A549 (cell line): ENCODE results near the gene ZNF860.

ENCODE experiments used
- BHLHE40 ChIP-seq: IDR thresholded peaks from 2 replicates; pipeline ENCODE4 v1.6.1; 2012; ENCODE audit warnings: low read depth, low read length, inconsistent platforms
- CEBPB ChIP-seq, 2 experiments: fragments of >200 bp in 1 of 2; sonication (Bioruptor Twin) in 1 of 2; formaldehyde crosslinking in 1 of 2; IDR thresholded peaks; 2 replicates each; pipeline ENCODE4 v1.6.1; 2012 to 2016
- CTCF ChIP-seq: fragments of >200 bp; sonication (Bioruptor Twin); formaldehyde crosslinking; IDR thresholded peaks from 3 replicates; pipeline ENCODE4 v1.5.1; 2016
- ELK1 ChIP-seq: fragments of 150-350 bp; IDR thresholded peaks from 2 replicates; pipeline ENCODE4 v1.6.1; 2014; ENCODE audit warnings: low read depth, mild to moderate bottlenecking, low read length
- EP300 ChIP-seq, 2 experiments: fragments of >200 bp; sonication (Bioruptor Twin); formaldehyde crosslinking; IDR thresholded peaks; 2 replicates in 1 of 2; 3 replicates in 1 of 2; pipeline ENCODE4 v1.6.1; 2016 to 2017
- JUN ChIP-seq, 2 experiments: fragments of >200 bp; sonication (Bioruptor Twin); formaldehyde crosslinking; IDR thresholded peaks; 2 replicates in 1 of 2; 3 replicates in 1 of 2; pipeline ENCODE4 v1.6.1; 2016 to 2017
- KDM1A ChIP-seq: fragments of 200-600 bp; sonication (generic); IDR thresholded peaks from 2 replicates; pipeline ENCODE4 v1.6.1; 2016; ENCODE audit warnings: low read depth, mild to moderate bottlenecking
- PHF8 ChIP-seq: fragments of 200-600 bp; sonication (generic); IDR thresholded peaks from 2 replicates; pipeline ENCODE4 v1.6.1; 2016; ENCODE audit warnings: low read depth, mild to moderate bottlenecking, antibody characterized with exemption, moderate library complexity, borderline replicate concordance
- POLR2A ChIP-seq: IDR thresholded peaks from 2 replicates; pipeline ENCODE4 v1.6.1; 2012; ENCODE audit warnings: mild to moderate bottlenecking, low read length
- RAD21 ChIP-seq, 2 experiments: fragments of >200 bp in 1 of 2; sonication (Bioruptor Twin) in 1 of 2; formaldehyde crosslinking in 1 of 2; IDR thresholded peaks in 1 of 2; conservative IDR thresholded peaks in 1 of 2; 2 replicates in 1 of 2; 3 replicates in 1 of 2; pipeline ENCODE4 v1.6.1; 2012 to 2018; ENCODE audit warnings: inconsistent platforms in 1 of 2
- RARB ChIP-seq: fragments of 250-450 bp; sonication (Bioruptor Pico); IDR thresholded peaks from 2 replicates; pipeline ENCODE4 v1.8.0; 2021; ENCODE audit warnings: mild to moderate bottlenecking, moderate library complexity
- REST ChIP-seq: fragments of 200-600 bp; sonication (generic); IDR thresholded peaks from 2 replicates; pipeline ENCODE4 v1.6.1; 2016; ENCODE audit warnings: antibody characterized with exemption, mild to moderate bottlenecking, moderate library complexity
- RFX5 ChIP-seq: fragments of 450-650 bp; IDR thresholded peaks from 2 replicates; pipeline ENCODE4 v1.7.1; 2014; ENCODE audit warnings: antibody characterized with exemption, mild to moderate bottlenecking, moderate library complexity
- USF2 ChIP-seq: fragments of 450-650 bp; IDR thresholded peaks from 2 replicates; pipeline ENCODE4 v1.6.1; 2014; ENCODE audit warnings: antibody characterized with exemption

- TF ChIP-seq CEBPB (IDR thresholded peaks at IDR 0.05) (no peak), REST (no peak), JUN (IDR thresholded peaks at IDR 0.05) (no peak), BHLHE40 (no peak), POLR2A (no peak), CTCF (no peak), ELK1 (no peak), KDM1A (no peak), RFX5 (no peak), RARB (no peak), EP300 (IDR thresholded peaks at IDR 0.05) (no peak), RAD21 (conservative IDR thresholded peaks at IDR 0.05 in 1 of 2, IDR thresholded peaks at IDR 0.05 in 1 of 2) (no peak), USF2 (no peak), PHF8 (no peak)
These were observed 9.9 kb upstream of the ZNF860 start for GRCh38 chr3:31971607-31972006.
